Measurements from ENCODE around the gene CBX6. TPM values are rescaled to one million over a fixed set of nuclear protein-coding genes. Genes with fewer than 3 reads are reported as not detected.

The CBX6 gene
- total and polyA plus RNA-seq, 9 of the 15 experiments (the other 6 are each of a cell fraction or from before 2014, with no cell fraction given) = 0.75 to 31.6 (median 8.0) TPM

DNA sequence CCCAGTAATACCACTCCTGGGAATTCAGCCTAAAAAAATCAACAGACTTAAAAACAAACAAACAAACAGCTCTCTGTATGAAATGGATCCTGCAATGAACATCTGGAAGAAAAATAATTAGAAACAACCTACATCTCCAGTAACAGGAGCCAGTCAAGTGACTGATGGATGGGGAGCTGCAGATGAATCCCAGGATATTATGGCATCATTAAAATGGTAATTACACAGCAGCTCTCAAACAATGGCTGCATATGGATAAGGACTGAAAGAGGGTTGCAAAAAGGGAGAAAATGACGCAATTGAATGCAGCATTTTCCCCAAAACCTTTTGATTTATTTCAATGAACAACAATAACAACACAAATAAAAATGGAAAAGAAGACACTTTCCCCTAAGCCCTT lies 32.3 kb downstream of the CBX6 start:
- intact Hi-C loops (cut with micrococcal nuclease) = loop anchor here (5.0 kb wide), 1 partner anchor 72 kb away; no protein-coding TSS in a partner anchor
- no peak for DNase-seq (ENCODE audit: extremely low read depth in 1 of 4, low spot score in 3 of 4)
- no peak overlapping the region for H3K4me3 ChIP-seq

DNA sequence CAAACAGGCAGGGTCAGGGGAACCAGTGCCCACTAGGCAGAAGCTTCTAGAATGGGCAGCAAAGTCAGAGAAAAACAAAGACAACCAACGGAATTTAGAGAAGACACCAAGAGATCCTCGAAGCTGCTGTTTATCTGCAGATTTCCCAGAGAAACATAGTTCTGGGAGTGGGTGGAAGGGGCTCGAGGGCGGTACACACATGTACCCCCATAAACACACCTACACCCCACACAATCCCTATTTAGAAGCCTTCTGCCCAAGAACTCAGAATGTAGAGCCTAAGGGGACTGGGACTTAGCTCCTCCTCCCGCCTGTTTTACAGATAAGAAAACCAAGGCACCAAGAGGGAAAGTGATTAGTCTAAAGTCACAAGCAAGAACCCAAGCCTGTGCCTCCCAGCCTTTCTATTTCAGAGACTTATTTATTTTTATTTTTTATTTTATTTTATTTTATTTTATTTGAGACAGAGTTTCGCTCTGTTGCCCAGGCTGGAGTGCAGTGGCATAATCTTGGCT lies 34.5 kb downstream of the CBX6 start:
- TF ChIP-seq ZNF583 (CRISPR knock-in tag; IDR thresholded peaks at IDR 0.05) (no peak), HIVEP1 (CRISPR knock-in tag; IDR thresholded peaks at IDR 0.05) (no peak), ARNT (IDR thresholded peaks at IDR 0.05) (no peak), ZNF146 (CRISPR knock-in tag; IDR thresholded peaks at IDR 0.05; ENCODE audit: unreplicated experiment) (no peak), SOX6 (IDR thresholded peaks at IDR 0.05) (no peak), ZNF239 (CRISPR knock-in tag; IDR thresholded peaks at IDR 0.05) (no peak), SREBF1 (IDR thresholded peaks at IDR 0.05; ENCODE audit: borderline replicate concordance, low read depth, low read length) (no peak)
- TF ChIP-seq, protein P1, sequence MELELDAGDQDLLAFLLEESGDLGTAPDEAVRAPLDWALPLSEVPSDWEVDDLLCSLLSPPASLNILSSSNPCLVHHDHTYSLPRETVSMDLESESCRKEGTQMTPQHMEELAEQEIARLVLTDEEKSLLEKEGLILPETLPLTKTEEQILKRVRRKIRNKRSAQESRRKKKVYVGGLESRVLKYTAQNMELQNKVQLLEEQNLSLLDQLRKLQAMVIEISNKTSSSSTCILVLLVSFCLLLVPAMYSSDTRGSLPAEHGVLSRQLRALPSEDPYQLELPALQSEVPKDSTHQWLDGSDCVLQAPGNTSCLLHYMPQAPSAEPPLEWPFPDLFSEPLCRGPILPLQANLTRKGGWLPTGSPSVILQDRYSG (tag; conservative IDR thresholded peaks at IDR 0.05; ENCODE audit: low read depth) = no peak
- ChIA-PET CTCF (ENCODE audit: low intra/inter-chr PET ratio) (no interaction called here), POLR2A (interaction anchor here (0.9 to 1.9 kb wide), 4 partner anchors 9 to 69 kb away, joined by 3 to 10 read pairs (median 5); no protein-coding TSS in a partner anchor)
- WGBS (ENCODE audit: insufficient coverage, low coverage, missing lambda C conversion rate) = 30% methylated on average over 6 of the region's 6 CpGs
- Histone ChIP-seq H3K4me2 (ENCODE audit: insufficient read depth, low read length) (no peak overlapping the region; the same call in 1 of the 2 replicates), H2AFZ (ENCODE audit: low read depth, low read length) (no peak overlapping the region), H3K36me3 (ENCODE audit: control insufficient read depth, insufficient read depth, low read length) (no peaks in the 10 kb centered on the region), H3K4me3 (no peak overlapping the region), H4K20me1 (replicated peaks; ENCODE audit: control insufficient read depth, insufficient read depth, low read length) (no peaks in the 10 kb centered on the region), H3K9me3 (replicated peaks; ENCODE audit: control insufficient read depth, insufficient read depth, low read depth, low read length) (no peaks in the 10 kb centered on the region), H3K27ac (ENCODE audit: extremely low read depth, low read depth, low read length) (no peak overlapping the region), H3K79me2 (ENCODE audit: control insufficient read depth, insufficient read depth, low read length) (no peaks in the 10 kb centered on the region), H3K4me1 (replicated peaks in 1 of 2; ENCODE audit: control insufficient read depth in 2 of 2, insufficient read depth in 2 of 2, low read length in 2 of 2) (peaks cover 4 to 16% of the 10 kb centered on the region in 2 experiments; a peak in 3 of 5 replicates), H3K9me1 (ENCODE audit: control insufficient read depth, insufficient read depth, low read length) (no peaks in the 10 kb centered on the region), H3K27me3 (ENCODE audit: control insufficient read depth in 2 of 2, insufficient read depth in 2 of 2, low read length in 2 of 2) (no peaks in the 10 kb centered on the region), H3K9ac (ENCODE audit: insufficient read depth in 1 of 2, low read depth in 2 of 2, low read length in 2 of 2) (peak overlapping the region in 1 of 2 experiments; percentile 50; a peak in 1 of 4 replicates)
- BruUV-seq (replicated peaks) = no TSS peak
- DNase-seq (ENCODE audit: extremely low read depth in 1 of 4, low spot score in 3 of 4) = peak in 2 of 4 experiments; percentile 27 to 38
- FAIRE-seq = peak; percentile 69
- ATAC-seq = peak; percentile 61; the same call in 2 of the 3 replicates
- in situ Hi-C loops (cut with MboI) = no loop called here
- intact Hi-C loops (cut with micrococcal nuclease) = no loop called here

More for the DNA sequence above, 32.3 kb downstream of the CBX6 start:
- no peaks in the 10 kb centered on the region for H3K27me3 ChIP-seq (ENCODE audit: control insufficient read depth in 2 of 2, insufficient read depth in 2 of 2, low read length in 2 of 2)
- POLR2A ChIA-PET = interaction anchor here (0.6 kb wide), 1 partner anchor 68 kb away, joined by 3 read pairs; no protein-coding TSS in a partner anchor
- H3K9me1 ChIP-seq (ENCODE audit: control insufficient read depth, insufficient read depth, low read length) = no peaks in the 10 kb centered on the region
- H3K4me2 ChIP-seq (ENCODE audit: insufficient read depth, low read length) = no peak overlapping the region
- H3K36me3 ChIP-seq (ENCODE audit: control insufficient read depth, insufficient read depth, low read length) = no peaks in the 10 kb centered on the region
- H3K9me3 ChIP-seq (replicated peaks; ENCODE audit: control insufficient read depth, insufficient read depth, low read depth, low read length) = no peaks in the 10 kb centered on the region
- FAIRE-seq (no peak), ATAC-seq (no peak)
- H3K4me1 ChIP-seq (replicated peaks in 1 of 2; ENCODE audit: control insufficient read depth in 2 of 2, insufficient read depth in 2 of 2, low read length in 2 of 2) = peaks cover 4 to 35% of the 10 kb centered on the region in 2 experiments; a peak in 3 of 5 replicates
- CTCF ChIA-PET (ENCODE audit: low intra/inter-chr PET ratio) = no interaction called here
- TF ChIP-seq, protein P2, sequence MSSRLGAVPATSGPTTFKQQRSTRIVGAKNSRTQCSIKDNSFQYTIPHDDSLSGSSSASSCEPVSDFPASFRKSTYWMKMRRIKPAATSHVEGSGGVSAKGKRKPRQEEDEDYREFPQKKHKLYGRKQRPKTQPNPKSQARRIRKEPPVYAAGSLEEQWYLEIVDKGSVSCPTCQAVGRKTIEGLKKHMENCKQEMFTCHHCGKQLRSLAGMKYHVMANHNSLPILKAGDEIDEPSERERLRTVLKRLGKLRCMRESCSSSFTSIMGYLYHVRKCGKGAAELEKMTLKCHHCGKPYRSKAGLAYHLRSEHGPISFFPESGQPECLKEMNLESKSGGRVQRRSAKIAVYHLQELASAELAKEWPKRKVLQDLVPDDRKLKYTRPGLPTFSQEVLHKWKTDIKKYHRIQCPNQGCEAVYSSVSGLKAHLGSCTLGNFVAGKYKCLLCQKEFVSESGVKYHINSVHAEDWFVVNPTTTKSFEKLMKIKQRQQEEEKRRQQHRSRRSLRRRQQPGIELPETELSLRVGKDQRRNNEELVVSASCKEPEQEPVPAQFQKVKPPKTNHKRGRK (tag; IDR thresholded peaks at IDR 0.05) = no peak
- H3K9ac ChIP-seq (ENCODE audit: insufficient read depth in 1 of 2, low read depth in 2 of 2, low read length in 2 of 2) = no peak overlapping the region
- BruUV-seq (replicated peaks) = no TSS peak
- in situ Hi-C loops (cut with MboI) = no loop called here
- H3K79me2 ChIP-seq (ENCODE audit: control insufficient read depth, insufficient read depth, low read length) = no peaks in the 10 kb centered on the region
- H3K27ac ChIP-seq (ENCODE audit: extremely low read depth, low read depth, low read length) = no peak overlapping the region
- no peaks in the 10 kb centered on the region for H4K20me1 ChIP-seq (replicated peaks; ENCODE audit: control insufficient read depth, insufficient read depth, low read length)
- H2AFZ ChIP-seq (ENCODE audit: low read depth, low read length) = no peak overlapping the region
- 60% methylated on average over 1 of the region's 1 CpG for WGBS (ENCODE audit: insufficient coverage, low coverage, missing lambda C conversion rate)

Measured in K562 (cell line).